ENCODE data around the gene GLYAT. TPM values are rescaled to one million over a fixed set of nuclear protein-coding genes. Genes with fewer than 3 reads are reported as not detected.
"Not testable (repeated sequence)": the region's sequence is repeated elsewhere in the genome, so short reads cannot be mapped to it uniquely, and the experiment has no call there.

GLYAT gene
- total RNA-seq, 3 donors from 2014 or later, result 15.8 TPM; not detected in 2

- Histone ChIP-seq H3K9me3 (no peaks in the 10 kb centered on the region), H3K4me1 (no peaks in the 10 kb centered on the region), H3K27ac (no peak overlapping the region), H3K4me3 (no peak overlapping the region), H3K36me3 (no peaks in the 10 kb centered on the region), H3K27me3 (no peaks in the 10 kb centered on the region)
- TF ChIP-seq POLR2A (IDR thresholded peaks at IDR 0.05), result no peak
- no peak for TF ChIP-seq CTCF (IDR thresholded peaks at IDR 0.05)
- no peak for TF ChIP-seq POLR2AphosphoS5 (IDR thresholded peaks at IDR 0.05)
- no peak for DNase-seq (ENCODE audit: low spot score in 2 of 2)
- intact Hi-C loops (cut with DNase I; ENCODE audit: low total_unique reads), result no loop called here
Observed at GRCh38 chr11:58693026-58693425, 38.7 kb downstream of the GLYAT start.

DNA sequence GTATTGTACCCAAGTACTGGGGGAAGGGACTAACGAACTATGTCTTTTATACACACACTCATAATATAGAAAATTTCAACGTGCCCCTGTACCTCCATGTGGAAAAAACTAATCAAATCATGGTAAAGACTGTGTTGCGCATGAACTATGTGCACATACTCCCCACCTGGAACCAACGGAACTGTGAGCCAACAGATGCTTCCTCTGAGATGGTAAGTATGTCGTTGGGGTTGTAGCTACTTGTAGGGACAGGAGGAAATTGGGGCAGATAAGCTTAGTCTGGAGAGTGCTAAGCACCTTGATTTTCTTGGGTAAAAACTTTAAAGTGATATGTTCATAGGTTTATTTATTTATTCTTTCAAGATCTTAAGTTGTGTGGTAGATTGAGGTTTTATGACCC, 40.1 kb downstream of the GLYAT start:
- intact Hi-C loops (cut with DNase I; ENCODE audit: low total_unique reads), result no loop called here
- Histone ChIP-seq H3K27ac (no peak overlapping the region), H3K27me3 (no peaks in the 10 kb centered on the region), H3K4me1 (no peaks in the 10 kb centered on the region), H3K9me3 (no peaks in the 10 kb centered on the region), H3K4me3 (no peak overlapping the region), H3K36me3 (no peaks in the 10 kb centered on the region)
- DNase-seq (ENCODE audit: low spot score in 2 of 2), result no peak
- TF ChIP-seq POLR2A (IDR thresholded peaks at IDR 0.05), result no peak
- TF ChIP-seq CTCF (IDR thresholded peaks at IDR 0.05), result no peak
- TF ChIP-seq POLR2AphosphoS5 (IDR thresholded peaks at IDR 0.05), result no peak

DNA sequence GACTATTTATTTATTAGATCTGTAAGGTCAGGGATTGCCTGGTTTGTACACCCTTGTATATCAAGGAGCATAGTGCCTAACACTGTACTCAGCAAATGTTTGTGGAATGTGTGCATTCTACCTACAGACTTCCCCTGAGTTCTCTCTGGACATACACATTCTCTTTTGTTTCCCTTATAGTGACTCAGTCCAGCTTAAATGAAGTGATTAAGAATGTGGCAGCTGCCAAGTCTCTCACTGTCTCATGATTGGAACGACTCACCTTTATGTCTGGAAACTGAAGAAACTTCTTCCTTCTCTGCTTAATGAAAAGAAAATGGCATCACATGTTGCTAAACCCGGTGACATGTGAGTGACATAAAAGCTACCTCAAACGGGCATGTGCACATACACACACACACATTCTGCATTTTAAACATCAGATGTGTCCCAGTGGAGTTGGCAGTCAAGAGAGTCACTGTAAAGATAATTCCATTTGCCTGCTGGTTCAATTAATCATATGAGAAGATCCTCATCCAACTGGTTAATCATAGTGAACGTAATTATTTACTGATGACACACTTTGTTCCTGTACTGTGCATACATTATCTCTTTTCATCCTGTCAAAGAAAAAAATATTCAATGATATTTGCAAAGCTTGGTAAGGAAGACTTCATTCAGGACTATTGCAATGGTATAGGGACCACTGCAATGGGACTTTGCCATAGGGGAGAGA, 42.8 kb downstream of the GLYAT start:
- intact Hi-C loops (cut with DNase I; ENCODE audit: low total_unique reads), result no loop called here
- Histone ChIP-seq H3K4me3 (no peak overlapping the region), H3K4me1 (no peaks in the 10 kb centered on the region), H3K36me3 (no peaks in the 10 kb centered on the region), H3K27me3 (no peaks in the 10 kb centered on the region), H3K9me3 (no peaks in the 10 kb centered on the region), H3K27ac (no peak overlapping the region)
- TF ChIP-seq POLR2A (IDR thresholded peaks at IDR 0.05), result no peak
- no peak for TF ChIP-seq CTCF (IDR thresholded peaks at IDR 0.05)
- TF ChIP-seq POLR2AphosphoS5 (IDR thresholded peaks at IDR 0.05), result no peak
- DNase-seq (ENCODE audit: low spot score in 2 of 2), result no peak

- Histone ChIP-seq H3K4me3 (no peak overlapping the region), H3K27me3 (no peaks in the 10 kb centered on the region), H3K27ac (no peak overlapping the region), H3K4me1 (no peaks in the 10 kb centered on the region), H3K9me3 (peaks cover 0 to 6% of the 10 kb centered on the region in 2 donors), H3K36me3 (no peaks in the 10 kb centered on the region)
- TF ChIP-seq POLR2A (IDR thresholded peaks at IDR 0.05), result no peak
- TF ChIP-seq POLR2AphosphoS5 (IDR thresholded peaks at IDR 0.05), result no peak
- TF ChIP-seq CTCF (IDR thresholded peaks at IDR 0.05), result no peak
- no peak for DNase-seq (ENCODE audit: low spot score in 2 of 2)
- intact Hi-C loops (cut with DNase I; ENCODE audit: low total_unique reads), result no loop called here
Observed at GRCh38 chr11:58685973-58686722, 45.6 kb downstream of the GLYAT start.

DNA sequence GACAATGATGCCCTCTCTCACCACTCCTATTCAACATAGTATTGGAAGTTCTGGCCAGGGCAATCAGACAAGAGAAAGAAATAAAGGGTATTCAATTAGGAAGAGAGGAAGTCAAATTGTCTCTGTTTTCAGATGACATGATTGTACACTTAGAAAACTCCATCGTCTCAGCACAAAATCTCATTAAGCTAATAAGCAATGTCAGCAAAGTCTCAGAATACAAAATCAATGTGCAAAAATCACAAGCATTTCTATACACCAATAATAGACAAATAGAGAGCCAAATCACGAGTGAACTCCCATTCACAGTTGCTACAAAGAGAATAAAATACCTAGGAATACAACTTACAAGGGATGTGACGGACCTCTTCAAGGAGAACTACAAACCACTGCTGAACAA, 49.1 kb downstream of the GLYAT start:
- H3K27ac ChIP-seq; H3K4me3 ChIP-seq; intact Hi-C loops (cut with DNase I; ENCODE audit: low total_unique reads); DNase-seq (ENCODE audit: low spot score in 2 of 2); H3K36me3 ChIP-seq; H3K9me3 ChIP-seq; H3K27me3 ChIP-seq; H3K4me1 ChIP-seq: not testable (repeated sequence)

DNA sequence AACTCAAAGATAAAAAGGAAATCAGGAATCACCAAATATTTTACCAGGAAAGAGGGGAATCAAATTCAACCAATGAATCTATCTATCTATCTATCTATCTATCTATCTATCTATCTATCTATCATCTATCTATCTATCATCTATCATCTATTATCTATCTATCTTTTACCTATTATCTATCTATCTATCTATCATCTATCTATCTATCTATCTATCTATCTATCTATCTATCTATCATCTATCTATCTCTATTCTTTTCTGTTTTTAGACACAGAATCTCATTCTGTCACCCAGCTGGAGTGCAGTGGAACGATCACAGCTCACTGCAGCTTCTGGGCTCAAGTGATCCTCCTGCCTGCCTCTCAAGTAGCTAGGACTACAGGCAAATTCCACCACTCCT, 54.2 kb downstream of the GLYAT start:
- H3K9me3 ChIP-seq; H3K4me1 ChIP-seq; H3K27ac ChIP-seq; intact Hi-C loops (cut with DNase I; ENCODE audit: low total_unique reads); H3K4me3 ChIP-seq; H3K27me3 ChIP-seq; H3K36me3 ChIP-seq; DNase-seq (ENCODE audit: low spot score in 2 of 2): not testable (repeated sequence)
